Lower leg skin (tissue), 4 donors: ENCODE results near the gene RAB7A. TPM values are rescaled to one million over a fixed set of nuclear protein-coding genes. Genes with fewer than 3 reads are reported as not detected.

Experiments used
- DNase-seq, 2 donors: peaks; one replicate each; pipeline ENCODE4 v3.0.0-alpha.2; 2019; ENCODE audit warnings: low spot score in 2 of 2
- H3K4me3 ChIP-seq: fragments of 200-600 bp; sonication (generic); 2 replicates; pipeline ENCODE4 v1.5.1; 2017; ENCODE audit warnings: mild to moderate bottlenecking, low read depth; ENCODE audit not compliant: poor library complexity, severe bottlenecking
- POLR2A ChIP-seq, 2 donors: fragments of 450-650 bp; IDR thresholded peaks; one replicate each; pipeline ENCODE4 v1.6.1; 2016 to 2017; ENCODE audit warnings: antibody characterized with exemption in 2 of 2, mild to moderate bottlenecking in 1 of 2, moderate library complexity in 1 of 2
- WGBS, 2 donors: methylation state at CpG; one replicate each; pipeline ENCODE4 v1.1.5; 2018; 5-methylcytosine and 5-hydroxymethylcytosine counted together
- intact Hi-C: fragments of 100-400 bp; cut with DNase I; formaldehyde crosslinking; loops from one replicate; pipeline ENCODE4 v1.15.0; 2023; ENCODE audit warnings: low total_unique reads
- total RNA-seq, 4 donors: library from RNA; depleted of rRNA; stranded (reverse); fragments of >200 nt; gene quantifications; one replicate each; pipeline ENCODE4 v1.1.0, GENCODE V29; 2016
- TF ChIP-seq, protein P1 (sequence below), 3 donors: fragments of 450-650 bp; IDR thresholded peaks; one replicate each; pipeline ENCODE4 v1.5.1; 2016; ENCODE audit warnings: antibody characterized with exemption in 3 of 3, mild to moderate bottlenecking in 3 of 3, moderate library complexity in 2 of 3

The RAB7A gene
- total RNA-seq, 4 donors from 2014 or later = 82.0 to 127 (median 114) TPM

DNA sequence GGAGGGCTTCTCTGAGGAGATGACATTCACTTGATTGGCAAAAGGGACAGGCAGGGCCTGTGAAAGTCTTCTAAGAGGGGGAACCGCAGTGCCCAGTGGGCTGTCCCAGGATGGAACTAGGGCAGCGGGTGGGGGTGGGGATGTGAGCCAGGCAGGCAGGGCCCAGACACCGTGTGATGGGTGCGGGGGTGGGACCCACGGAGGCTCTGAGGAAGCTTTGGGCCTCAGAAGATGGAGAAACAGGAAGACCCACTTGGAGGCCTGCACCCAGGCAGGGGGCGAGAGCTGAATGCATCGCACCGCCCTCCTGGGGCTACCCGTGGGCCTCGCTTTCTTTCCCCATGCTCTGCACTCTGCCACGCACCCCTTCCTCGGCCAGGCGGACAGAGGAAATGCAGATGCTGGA is 120.5 kb downstream of the RAB7A start:
- H3K4me3 ChIP-seq = no peak overlapping the region
- TF ChIP-seq, protein P1, sequence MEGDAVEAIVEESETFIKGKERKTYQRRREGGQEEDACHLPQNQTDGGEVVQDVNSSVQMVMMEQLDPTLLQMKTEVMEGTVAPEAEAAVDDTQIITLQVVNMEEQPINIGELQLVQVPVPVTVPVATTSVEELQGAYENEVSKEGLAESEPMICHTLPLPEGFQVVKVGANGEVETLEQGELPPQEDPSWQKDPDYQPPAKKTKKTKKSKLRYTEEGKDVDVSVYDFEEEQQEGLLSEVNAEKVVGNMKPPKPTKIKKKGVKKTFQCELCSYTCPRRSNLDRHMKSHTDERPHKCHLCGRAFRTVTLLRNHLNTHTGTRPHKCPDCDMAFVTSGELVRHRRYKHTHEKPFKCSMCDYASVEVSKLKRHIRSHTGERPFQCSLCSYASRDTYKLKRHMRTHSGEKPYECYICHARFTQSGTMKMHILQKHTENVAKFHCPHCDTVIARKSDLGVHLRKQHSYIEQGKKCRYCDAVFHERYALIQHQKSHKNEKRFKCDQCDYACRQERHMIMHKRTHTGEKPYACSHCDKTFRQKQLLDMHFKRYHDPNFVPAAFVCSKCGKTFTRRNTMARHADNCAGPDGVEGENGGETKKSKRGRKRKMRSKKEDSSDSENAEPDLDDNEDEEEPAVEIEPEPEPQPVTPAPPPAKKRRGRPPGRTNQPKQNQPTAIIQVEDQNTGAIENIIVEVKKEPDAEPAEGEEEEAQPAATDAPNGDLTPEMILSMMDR (IDR thresholded peaks at IDR 0.05) = no peak
- no peak for TF ChIP-seq POLR2A (IDR thresholded peaks at IDR 0.05)
- intact Hi-C loops = no loop called here
- 76 to 77% methylated on average over 13 of the region's 13 CpGs for WGBS, 2 donors
- no peak for DNase-seq

GRCh38 chr3:128847666-128848370 is 121.8 kb downstream of the RAB7A start:
- WGBS, 2 donors = 88 to 93% methylated on average over 15 of the region's 15 CpGs
- DNase-seq = no peak
- TF ChIP-seq, protein P1 (IDR thresholded peaks at IDR 0.05) = no peak
- TF ChIP-seq POLR2A (IDR thresholded peaks at IDR 0.05) = no peak
- H3K4me3 ChIP-seq = no peak overlapping the region
- intact Hi-C loops = no loop called here

- DNase-seq = no peak
- no peak overlapping the region for H3K4me3 ChIP-seq
- WGBS, 2 donors = 89 to 92% methylated on average over 13 of the region's 13 CpGs
- intact Hi-C loops = no loop called here
- TF ChIP-seq, protein P1 (IDR thresholded peaks at IDR 0.05) = no peak
- TF ChIP-seq POLR2A (IDR thresholded peaks at IDR 0.05) = no peak
These were observed 123.0 kb downstream of the RAB7A start for GRCh38 chr3:128848936-128849335.

DNA sequence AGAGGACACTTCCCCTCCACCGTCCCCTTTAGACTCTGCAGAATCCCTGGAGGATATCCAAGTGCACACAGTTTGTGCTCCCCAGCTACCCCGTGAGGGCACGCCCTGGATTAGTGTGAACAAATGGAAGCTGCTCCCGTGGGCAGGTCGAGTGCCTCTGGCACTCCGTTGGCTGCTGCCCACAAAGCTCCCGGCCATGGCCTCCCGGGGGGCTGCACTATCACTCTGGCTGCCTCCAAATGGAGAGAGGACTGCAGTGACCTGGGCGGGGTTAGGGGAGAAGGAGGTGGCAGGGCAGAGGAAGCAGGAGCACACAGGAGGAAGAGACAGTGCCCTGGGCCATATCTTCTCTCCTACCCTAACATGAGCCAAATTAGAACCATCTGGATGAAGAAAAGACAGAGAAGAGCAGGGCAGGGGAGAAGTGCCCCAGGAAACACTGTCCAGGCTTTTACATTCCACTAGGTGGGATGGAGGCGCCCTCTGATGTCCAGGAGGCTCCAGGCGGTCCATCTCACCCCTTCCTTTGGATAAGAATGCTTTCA is 124.0 kb downstream of the RAB7A start:
- no peak for DNase-seq
- intact Hi-C loops = no loop called here
- TF ChIP-seq, protein P1 (IDR thresholded peaks at IDR 0.05) = no peak
- no peak for TF ChIP-seq POLR2A (IDR thresholded peaks at IDR 0.05)
- WGBS, 2 donors = 63 to 65% methylated on average over 8 to 11 of the region's 11 CpGs
- H3K4me3 ChIP-seq = no peak overlapping the region

DNA sequence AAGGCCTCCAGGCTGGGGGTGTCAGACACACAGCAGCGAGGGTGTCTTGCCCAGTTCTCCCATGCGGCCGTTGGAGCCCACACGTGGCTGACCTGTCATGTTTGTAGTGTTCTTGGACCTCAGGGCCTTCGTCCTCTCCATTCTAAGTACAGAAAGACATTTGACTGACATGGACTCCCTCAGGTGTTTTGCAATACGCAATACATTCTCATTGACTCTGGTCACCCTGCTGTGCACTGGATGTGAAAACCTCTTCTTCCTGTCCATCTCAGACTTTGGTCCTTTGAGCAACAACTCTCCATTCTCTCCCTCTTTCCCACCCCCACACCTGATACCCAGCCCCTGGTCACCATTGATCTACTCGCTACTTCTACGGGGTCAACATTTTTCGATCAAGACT is 124.6 kb downstream of the RAB7A start:
- H3K4me3 ChIP-seq = no peak overlapping the region
- intact Hi-C loops = no loop called here
- DNase-seq = no peak
- whole genome bisulfite sequencing, 2 donors = 92 to 94% methylated on average over 9 of the region's 9 CpGs
- TF ChIP-seq, protein P1 (IDR thresholded peaks at IDR 0.05) = no peak
- no peak for TF ChIP-seq POLR2A (IDR thresholded peaks at IDR 0.05)
